ES-I3 (cell line): ENCODE measurements around the gene ACTR1B.
"Not testable (repeated sequence)": the region's sequence is repeated elsewhere in the genome, so short reads cannot be mapped to it uniquely, and the experiment has no call there.

Source experiments
- H3K36me3 ChIP-seq: 2 replicates; pipeline ENCODE4 v1.6.1; 2013; ENCODE audit warnings: mild to moderate bottlenecking, low read length, control low read depth, moderate library complexity; ENCODE audit not compliant: insufficient read depth
- H3K4me1 ChIP-seq: 2 replicates; pipeline ENCODE4 v1.6.1; 2013; ENCODE audit warnings: mild to moderate bottlenecking, control low read depth, low read length; ENCODE audit not compliant: insufficient read depth
- H3K9ac ChIP-seq: 2 replicates; pipeline ENCODE4 v1.6.1; 2013; ENCODE audit warnings: low read depth, mild to moderate bottlenecking, low read length, moderate library complexity
- H3K9me3 ChIP-seq: 2 replicates; pipeline ENCODE4 v1.6.1; 2013; ENCODE audit warnings: mild to moderate bottlenecking, low read length, moderate library complexity; ENCODE audit not compliant: control insufficient read depth, insufficient read depth

Gene ACTR1B

GRCh38 chr2:97626049-97626430, 37.8 kb downstream of the ACTR1B start:
- H3K9me3 ChIP-seq, H3K4me1 ChIP-seq, H3K9ac ChIP-seq, H3K36me3 ChIP-seq: not testable (repeated sequence)

GRCh38 chr2:97625354-97626048, 38.3 kb downstream of the ACTR1B start:
- not testable (repeated sequence) for H3K9me3 ChIP-seq

GRCh38 chr2:97622976-97623375, 40.9 kb downstream of the ACTR1B start:
- H3K36me3 ChIP-seq, H3K9me3 ChIP-seq, H3K4me1 ChIP-seq, H3K9ac ChIP-seq: not testable (repeated sequence)

More at GRCh38 chr2:97625354-97626048, 38.3 kb downstream of the ACTR1B start:
- H3K9ac ChIP-seq, H3K4me1 ChIP-seq, H3K36me3 ChIP-seq: not testable (repeated sequence)

GRCh38 chr2:97620492-97620891, 43.4 kb downstream of the ACTR1B start:
- not testable (repeated sequence) for H3K9me3 ChIP-seq, H3K4me1 ChIP-seq, H3K9ac ChIP-seq, H3K36me3 ChIP-seq

GRCh38 chr2:97618939-97619827, 44.7 kb downstream of the ACTR1B start:
- not testable (repeated sequence) for H3K9ac ChIP-seq, H3K36me3 ChIP-seq, H3K9me3 ChIP-seq, H3K4me1 ChIP-seq

GRCh38 chr2:97617911-97618310, 45.9 kb downstream of the ACTR1B start:
- Histone ChIP-seq H3K9ac (no peak overlapping the region), H3K9me3 (no peaks in the 10 kb centered on the region), H3K4me1 (no peaks in the 10 kb centered on the region), H3K36me3 (no peaks in the 10 kb centered on the region)

- H3K9ac ChIP-seq, H3K4me1 ChIP-seq, H3K9me3 ChIP-seq, H3K36me3 ChIP-seq: not testable (repeated sequence)
Measured at GRCh38 chr2:97615746-97616145, 48.1 kb downstream of the ACTR1B start.

- H3K9me3 ChIP-seq, H3K4me1 ChIP-seq, H3K36me3 ChIP-seq, H3K9ac ChIP-seq: not testable (repeated sequence)
Measured at GRCh38 chr2:97611895-97612294, 51.9 kb downstream of the ACTR1B start.

GRCh38 chr2:97608745-97609144, 55.1 kb downstream of the ACTR1B start:
- not testable (repeated sequence) for H3K9me3 ChIP-seq, H3K9ac ChIP-seq, H3K4me1 ChIP-seq, H3K36me3 ChIP-seq
